Epidermal melanocyte (primary cell): ENCODE results near the gene MAGED4.
"Not testable (repeated sequence)": the region's sequence is repeated elsewhere in the genome, so short reads cannot be mapped to it uniquely, and the experiment has no call there.

Experiments used
- DNase-seq: peaks from one replicate; pipeline ENCODE4 v3.0.0; 2011; ENCODE audit warnings: low spot score; ENCODE audit not compliant: insufficient read length

Gene MAGED4

DNA sequence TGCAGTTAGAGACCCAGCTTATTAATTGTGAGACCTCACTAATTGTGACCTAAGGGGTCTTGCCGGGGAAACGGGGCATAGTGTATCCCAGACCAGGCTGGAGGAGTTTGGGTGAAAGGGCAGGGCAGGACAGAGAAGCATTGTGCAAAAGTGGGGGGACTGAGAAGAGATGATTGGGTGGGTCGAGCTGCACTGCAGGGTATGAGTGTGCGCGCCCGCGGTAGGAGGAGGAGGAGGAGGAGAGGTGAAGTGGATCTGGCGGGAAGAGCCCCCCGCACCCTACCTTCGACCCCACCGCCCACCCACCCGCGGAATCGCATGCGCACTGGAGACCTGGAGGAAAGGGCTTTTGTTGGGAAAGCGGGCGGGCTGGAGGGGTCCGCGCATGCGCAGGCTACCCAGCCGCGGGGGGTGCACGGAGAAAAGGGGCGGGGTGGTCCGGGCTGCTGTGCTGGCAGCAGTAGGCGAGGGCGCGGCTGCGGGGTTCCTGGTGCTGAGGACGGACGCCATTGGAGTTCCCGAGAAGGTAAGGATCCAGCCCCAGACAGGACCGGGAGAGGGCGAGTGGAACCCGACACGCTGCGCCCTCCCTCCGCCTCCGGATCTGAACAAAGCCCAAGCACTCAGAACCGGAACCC, at the start of gene MAGED4:
Gene MAGED4, plus strand, starts transcription at position 449 of the 638 bp plus-strand sequence. CDS start 1,035 bp downstream, outside the sequence.
- DNase-seq = not testable (repeated sequence)

- no peak for DNase-seq
These were observed 45.7 kb upstream of the MAGED4 start for GRCh38 chrX:52138830-52139544.

- DNase-seq = no peak
These were observed 45.2 kb upstream of the MAGED4 start for GRCh38 chrX:52139545-52139895.

GRCh38 chrX:52140020-52140419, 44.7 kb upstream of the MAGED4 start:
- DNase-seq = no peak

GRCh38 chrX:52150667-52151066, 34.0 kb upstream of the MAGED4 start:
- DNase-seq = not testable (repeated sequence)

DNA sequence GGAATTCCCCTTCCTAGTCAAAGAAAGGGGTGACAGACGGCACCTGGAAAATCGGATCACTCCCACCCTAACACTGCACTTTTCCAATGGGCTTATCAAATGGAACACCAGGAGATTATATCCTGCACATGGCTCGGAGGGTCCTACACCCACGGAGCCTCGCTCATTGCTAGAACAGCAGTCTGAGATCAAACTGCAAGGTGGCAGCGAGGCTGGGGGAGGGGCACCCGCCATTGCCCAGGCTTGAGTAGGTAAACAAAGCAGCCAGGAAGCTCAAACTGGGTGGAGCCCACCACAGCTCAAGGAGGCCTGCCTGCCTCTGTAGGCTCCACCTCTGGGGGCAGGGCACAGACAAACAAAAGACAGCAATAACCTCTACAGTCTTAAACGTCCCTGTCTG, 24.5 kb upstream of the MAGED4 start:
- DNase-seq = not testable (repeated sequence)

DNA sequence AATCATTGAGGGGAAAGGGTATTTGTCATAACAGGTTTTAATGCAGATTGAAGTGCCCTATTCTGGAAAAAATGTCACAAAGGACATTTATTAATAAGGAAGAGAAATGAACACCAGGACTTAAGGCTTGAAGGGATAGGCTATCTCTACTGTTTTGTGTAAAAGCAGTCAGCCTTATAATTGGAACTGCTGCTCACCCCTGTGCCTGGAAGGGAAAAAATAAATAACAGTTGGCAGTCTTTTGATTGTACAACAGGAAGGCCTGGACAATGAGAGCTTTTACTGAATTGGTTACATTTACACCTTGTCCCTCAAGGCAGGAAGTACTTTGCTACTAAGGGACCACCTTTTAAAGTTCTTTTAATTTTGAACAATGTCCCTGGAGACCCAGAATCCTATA, 17.8 kb upstream of the MAGED4 start:
- DNase-seq = no peak

GRCh38 chrX:52171055-52171454, 13.6 kb upstream of the MAGED4 start:
- DNase-seq = not testable (repeated sequence)

DNA sequence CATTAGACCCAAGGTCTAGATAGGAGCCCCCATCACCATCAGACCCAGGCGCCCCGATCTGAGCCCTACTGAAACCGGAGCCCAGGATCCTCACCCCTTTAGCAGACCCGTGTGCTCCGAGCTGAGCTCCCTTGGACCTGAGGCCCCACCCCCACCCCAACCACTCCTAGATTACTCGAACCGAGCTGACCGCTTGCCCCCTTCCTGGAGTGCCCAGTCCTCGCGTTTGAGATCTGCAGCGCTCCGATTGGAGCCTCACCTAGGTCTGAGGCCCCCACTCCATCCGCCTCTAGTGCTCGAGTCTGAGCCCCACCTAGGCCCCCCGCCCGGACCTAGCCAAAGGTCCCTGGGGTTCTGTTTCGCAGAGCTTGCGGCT, 378 bp downstream of the MAGED4 start:
- not testable (repeated sequence) for DNase-seq

GRCh38 chrX:52211405-52211804, 26.7 kb downstream of the MAGED4 start:
- not testable (repeated sequence) for DNase-seq

- DNase-seq = no peak
These were observed 28.6 kb downstream of the MAGED4 start for GRCh38 chrX:52213276-52213675.

- peak; percentile 18 for DNase-seq
These were observed 31.9 kb downstream of the MAGED4 start for GRCh38 chrX:52216541-52216940.

DNA sequence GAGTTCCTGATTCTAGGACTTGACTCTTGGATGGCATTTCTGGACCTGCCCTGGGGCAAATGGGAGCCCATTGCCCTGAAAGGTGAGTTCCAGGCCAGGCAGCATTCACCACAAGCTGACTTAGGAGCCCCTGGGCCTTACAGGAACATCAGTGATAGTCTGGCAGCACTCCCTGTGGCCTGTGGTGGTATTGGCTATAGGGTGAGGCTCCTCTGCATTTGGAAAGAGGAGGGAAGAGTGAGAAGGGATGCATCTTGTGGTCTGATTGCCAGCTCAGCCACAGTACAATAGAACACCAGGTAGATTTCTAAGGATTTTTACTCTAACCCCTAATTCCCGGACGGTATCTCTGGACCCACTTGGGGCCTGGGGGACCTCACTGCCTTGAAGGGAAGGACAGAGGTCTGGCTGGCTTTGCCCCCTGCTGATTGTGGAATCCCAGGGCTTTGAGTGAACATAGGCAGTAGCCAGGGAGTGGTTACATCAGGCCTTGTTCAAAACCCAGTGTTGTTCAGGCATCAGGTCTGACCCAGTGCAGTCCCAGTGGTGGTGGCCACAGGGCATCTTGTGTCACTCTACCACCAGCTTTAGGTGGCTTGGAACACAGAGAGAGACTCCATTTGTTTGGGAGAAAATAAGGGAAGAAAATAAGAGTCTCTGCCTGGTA, 32.9 kb downstream of the MAGED4 start:
- no peak for DNase-seq

- DNase-seq = no peak
These were observed 36.2 kb downstream of the MAGED4 start for GRCh38 chrX:52220936-52221335.
